Fibroblast of skin of right quadriceps (primary cell): ENCODE measurements around the gene CITED4.

ENCODE experiments used
- DNase-seq: peaks from one replicate; pipeline ENCODE4 v3.0.0-alpha.2; 2013

The CITED4 gene

DNA sequence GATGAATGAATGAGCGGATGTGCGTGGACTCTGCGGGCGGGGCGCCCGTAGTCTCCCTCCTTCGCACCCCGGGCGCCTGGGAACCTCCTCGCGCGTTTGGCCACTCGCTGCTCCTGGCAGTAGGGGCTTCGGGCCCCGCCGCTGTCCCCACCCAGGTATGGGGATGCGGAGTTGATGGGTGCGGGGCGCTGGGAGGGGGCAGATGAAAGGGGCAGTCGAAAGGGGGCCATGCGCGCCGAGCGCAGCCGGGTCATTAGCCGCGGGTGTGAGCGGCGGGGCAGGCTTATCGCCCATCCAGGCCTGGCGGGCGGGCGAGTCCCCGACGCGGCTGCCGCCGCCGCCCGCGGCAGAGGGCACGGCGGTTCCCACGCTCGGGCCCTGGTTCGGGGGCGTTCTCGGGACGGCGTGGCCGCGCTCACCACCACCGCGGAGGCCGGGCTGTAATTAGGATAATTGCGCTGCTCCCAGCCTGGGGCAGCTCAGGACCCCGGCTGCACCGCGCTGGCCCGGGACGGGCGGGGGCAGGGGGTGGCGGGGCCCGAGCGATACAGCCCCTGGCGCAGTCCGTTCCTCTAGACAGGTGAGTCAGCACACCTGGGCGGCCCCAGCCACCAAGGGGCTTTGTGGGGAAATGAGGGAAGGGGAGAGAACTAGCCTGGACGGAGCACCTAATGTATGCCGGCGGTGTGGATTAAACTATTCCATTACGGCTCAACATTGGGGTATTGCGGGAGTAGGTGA is 22.1 kb upstream of the CITED4 start:
- no peak for DNase-seq

DNA sequence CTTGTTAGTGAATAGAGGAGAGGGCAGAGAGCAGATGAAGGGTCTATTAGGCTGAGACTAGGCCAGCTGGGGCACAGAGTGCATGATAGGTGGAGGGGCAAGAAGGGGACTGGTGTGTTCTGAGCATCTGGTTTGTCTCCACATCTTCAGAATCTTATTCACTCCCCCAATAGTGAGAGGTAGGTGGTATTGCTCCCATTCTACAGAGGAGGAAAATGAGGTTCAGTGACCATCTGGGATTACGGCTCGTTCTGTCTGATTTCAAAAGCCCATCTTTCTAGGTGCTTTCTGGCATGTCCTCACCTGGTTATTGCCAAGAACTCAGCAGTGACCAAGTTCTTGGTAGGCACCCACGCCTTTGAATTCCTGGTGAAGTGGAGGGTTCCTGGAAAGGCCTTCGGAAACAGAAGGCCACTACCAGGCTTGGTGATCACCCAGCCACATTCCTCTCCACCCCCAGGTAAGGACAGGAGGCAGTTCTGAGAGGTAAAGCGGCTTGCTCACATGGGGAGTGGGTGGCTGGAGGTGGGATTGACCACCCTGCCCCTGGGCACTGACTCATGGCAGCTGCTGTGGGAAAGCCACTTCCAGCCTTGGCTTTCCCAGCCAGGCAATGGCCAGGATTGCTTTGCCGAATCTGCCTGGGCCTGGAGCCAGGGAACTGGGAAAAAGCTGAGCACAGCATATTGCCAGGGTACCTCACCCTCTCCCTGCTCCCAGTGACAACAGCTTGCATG is 18.8 kb upstream of the CITED4 start:
- DNase-seq = no peak

DNA sequence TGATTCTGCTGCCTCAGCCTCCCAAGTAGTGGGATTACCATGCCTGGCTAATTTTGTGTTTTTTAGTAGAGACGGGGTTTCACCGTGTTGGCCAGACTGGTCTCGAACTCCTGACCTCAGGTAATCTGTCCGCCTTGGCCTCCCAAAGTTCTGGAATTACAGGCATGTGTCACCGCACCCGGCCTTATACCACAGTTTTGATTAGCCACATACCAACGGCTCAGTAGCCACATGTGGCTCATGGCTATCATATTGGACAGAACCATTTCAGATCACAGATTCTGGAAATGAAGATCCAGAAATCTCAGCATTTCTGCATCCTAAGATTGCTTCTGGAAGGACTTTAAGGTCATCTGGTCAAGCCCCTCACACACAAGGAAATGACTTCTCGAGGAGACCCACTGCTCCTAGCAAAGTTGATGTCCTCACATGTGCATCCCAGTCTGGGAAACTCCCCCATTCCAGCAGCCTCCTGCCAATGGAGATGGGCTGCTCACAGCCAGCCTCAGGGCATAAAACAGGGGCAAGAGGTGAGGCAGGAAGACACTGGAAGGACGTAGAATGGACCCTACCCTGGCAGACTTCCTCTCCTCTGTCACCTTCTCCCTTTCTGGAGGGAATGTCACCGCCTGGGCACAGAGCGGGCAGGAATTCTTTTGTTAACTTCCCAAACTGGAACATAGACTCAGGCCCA is 17.5 kb upstream of the CITED4 start:
- DNase-seq = no peak

DNA sequence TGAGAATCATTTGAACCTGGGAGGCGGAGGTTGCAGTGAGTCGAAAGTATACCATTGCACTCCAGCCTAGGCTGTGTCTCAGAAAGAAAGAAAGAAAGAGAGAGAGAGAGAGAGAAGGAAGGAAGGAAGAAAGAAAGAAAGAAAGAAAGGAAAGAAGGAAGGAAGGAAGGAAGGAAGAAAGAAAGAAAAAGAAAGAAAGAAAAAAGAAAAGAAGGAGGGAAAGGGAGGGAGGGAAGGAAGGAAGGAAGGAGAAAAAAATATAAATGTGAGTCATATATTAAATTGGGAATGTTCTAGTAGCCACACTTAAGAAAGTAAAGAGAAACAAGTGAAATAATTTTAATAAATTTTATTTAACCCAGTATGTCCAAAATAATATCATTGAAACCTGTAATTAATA is 16.7 kb upstream of the CITED4 start:
- no peak for DNase-seq

DNA sequence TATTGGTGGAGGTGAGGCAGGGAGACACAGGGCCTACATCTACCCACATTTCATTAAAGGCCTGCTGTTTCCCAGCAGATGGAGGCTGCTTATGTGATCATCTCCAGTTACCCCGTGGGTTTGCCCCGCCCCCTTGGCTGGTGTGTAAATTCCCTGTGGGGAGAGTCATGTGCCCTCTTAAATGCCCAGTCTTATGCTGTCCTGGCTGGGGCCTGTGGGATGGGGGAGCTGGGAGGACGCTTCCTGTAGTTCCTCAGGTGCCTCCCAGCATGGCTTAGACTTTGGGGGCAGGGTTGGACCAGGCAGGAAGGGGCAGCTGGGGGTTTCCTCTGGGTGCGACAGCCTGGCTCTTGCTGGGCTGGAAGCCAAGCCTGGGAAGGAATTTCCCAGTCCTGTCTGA is 15.5 kb upstream of the CITED4 start:
- DNase-seq = peak; percentile 80

DNA sequence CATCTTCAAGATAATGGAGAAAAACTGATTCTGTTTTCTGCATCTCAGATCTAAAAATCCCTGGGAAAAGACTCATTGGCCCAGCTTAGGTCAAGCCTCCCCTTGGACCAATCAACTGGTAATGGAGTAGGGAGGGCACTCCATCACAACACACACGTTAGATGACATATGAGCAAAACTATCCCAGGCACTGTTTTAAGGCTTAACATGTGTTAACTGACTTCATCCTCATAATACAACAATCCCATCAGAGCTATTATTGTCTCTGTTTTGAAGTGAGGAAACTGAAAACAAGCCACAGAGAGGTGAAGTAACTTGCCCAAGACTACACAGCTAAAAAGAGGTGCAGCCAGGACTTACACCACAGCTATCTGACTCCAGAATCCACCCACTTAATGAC is 14.7 kb upstream of the CITED4 start:
- DNase-seq = peak; percentile 28

DNA sequence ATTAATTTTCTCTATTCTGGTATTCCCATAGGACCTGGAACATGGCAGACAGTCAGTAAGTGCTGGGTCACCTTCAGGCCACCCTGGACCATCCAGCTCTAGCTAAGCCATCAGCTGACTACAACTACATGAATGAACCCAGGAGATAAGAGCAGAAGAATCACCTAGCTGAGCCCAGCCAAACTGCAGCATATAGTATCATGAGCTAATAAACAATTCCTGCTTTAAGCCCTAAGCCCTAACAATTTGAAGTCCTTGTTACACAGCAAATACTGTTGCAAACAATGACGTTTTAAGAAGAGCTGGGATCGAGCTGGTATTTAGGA is 14.2 kb upstream of the CITED4 start:
- DNase-seq = no peak

DNA sequence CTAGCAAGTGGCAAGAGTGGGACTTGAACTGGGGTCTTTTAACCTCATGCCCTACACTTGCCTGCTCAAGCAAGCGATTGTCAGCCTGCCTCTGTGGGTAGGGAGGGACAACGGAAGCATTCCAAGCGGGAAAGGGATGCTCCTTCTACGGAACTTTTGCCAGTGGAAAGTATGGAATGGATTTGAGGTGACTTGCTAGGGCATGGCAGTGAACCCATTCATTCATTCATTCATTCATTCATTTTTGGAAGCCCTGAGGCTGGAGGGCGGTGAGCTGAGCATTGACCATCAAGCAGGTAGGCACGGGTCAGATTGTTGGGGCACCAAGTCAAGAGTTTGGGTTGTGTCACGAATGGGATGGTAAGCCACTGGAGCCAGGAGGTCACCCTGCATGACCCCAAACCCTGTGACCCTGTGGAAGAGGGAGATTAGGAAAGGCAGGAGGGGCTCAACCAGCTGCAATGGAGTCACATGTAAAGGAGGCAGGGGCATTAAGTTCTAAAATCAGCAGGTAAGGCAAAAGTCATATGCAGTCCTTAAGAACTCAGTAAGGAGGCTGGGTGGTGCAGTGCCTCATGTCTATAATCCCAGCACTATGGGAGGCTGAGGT is 11.8 kb upstream of the CITED4 start:
- no peak for DNase-seq

DNA sequence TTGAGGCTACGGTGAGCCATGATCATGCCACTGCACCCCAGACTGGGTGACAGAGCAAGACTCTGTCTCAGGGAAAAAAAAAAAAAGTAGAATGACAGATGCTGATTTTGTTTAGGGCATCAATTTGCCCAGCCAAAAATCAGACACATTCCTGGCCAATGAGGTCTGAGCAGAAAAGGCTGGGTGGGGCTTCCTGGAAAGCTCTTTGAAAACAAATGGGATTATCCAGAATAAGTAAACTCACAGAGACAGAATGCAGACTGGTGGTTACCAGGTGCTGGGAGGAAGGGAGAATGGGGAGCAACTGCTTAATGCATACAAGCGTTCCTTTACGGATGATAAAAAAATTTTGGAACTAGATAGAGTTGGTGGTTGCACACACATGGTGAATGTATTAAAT is 10.1 kb upstream of the CITED4 start:
- DNase-seq = peak; percentile 36

DNA sequence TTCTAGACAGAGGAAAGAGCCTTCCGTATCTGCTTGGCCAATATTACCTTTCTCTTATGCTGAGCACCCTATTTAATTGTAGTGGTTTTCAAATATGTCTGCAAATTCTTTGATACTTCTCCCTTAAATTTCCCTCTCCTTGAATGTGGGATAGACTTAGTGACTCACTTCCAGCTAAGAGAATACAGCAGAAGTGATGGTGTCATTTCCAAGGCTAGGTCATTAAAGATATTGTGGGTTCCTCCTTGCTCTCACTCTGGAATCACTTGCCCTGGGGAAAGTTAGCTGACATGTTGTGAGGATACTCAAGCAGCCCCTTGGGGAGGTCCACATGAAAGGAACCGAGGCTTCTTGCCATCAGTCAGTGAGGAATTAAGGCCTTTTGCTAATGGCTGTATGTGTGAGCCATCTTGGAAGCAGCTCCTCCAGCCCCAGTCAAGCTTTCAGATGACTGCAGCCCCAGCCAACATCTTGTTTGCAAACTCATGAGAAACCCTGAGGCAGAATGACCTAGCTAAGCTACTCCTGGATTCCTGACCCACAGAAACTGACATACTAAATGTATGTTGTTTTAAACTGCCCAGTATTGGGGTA is 8.1 kb upstream of the CITED4 start:
- peak; percentile 25 for DNase-seq

DNA sequence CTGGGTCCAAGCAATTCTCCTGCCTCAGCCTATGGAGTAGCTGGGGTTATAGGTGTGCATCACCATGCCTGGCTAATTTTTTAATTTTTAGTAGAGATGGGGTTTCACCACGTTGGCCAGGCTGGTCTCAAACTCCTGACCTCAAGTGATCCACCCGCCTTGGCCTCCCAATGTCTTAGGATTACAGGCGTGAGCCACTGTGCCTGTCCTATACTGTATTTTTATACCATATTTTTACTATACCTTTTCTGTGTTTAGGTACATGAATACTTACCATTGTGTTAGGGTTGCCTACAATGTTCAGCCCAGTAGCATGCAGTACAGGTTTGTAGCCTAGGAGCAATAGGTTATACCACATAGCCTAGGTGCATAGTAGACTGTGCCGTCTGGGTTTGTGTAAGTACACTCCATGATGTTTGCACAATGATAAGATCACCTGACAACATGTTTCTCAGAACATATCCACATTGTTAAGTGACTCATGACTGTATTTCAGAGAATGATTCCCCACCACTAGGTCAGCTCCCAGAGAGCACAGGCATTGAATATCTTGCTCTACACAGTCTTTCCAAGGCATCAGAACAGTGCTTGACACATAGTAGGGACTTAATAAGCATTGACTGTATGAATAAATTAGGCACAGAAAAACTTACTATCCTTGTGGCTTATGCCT is 6.0 kb upstream of the CITED4 start:
- DNase-seq = peak; percentile 52

DNA sequence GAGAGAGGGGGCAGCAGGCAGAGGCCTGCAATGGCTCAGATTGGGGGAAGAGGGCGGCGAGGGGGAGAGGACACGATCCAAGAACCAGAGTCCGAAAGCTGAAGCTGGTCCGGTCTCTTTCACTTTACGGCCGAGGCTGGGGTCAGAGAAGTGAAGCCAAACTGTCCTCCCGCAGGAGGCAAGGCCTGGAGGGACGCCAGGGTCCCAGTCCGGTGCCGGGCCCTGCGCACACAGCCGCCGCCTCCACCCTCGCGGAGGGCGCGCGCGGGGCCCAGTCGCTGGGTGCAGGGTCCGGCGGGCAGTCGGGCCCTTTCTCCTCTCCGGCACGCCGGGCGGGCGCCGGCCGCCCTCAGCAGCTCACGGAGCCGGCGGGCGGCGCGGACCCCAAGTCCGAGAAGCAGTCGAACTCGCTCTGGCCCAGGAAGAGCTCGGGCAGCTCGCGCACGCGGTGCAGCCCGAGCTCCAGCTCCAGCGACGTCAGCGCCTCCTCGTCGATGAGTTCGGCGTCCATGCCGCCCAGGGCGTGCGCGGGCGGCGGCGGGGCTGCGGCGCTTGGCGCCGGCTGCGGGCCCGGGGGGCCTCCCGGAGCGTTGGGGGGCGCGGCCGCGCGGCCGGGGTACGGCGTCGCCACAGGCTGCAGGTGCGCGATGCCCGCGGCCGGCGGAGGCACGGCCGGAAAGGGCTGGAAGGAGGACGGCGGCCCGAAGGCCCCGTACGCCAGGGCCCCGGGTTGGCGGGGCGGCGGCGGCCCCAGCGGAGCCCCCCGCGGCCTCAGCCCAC is 749 bp downstream of the CITED4 start:
- no peak for DNase-seq

DNA sequence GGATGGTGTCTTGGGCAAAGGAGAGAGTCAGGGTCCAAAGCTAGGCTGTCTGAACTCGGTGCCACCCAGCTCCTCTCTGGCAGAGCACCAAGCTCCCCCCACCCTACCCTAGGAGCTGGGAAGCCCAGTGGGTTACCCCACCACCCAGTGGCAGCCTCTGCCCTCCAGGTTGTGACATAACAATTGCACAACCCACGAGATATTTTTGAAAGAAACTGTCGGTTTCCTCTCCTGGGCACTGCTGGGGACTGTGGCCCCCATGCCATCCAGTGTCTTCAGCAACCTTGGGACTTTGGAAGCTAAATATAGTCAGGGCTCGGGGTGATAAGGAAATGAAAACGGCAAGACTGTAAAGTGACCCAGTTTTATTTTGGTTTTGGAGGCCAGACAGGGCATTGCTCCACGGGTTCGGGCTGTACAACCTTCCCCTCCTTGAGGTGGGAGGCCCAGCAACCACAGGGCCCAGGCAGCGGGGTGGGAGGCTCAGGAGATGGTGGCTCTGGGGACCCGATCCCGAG is 1.4 kb downstream of the CITED4 start:
- no peak for DNase-seq

DNA sequence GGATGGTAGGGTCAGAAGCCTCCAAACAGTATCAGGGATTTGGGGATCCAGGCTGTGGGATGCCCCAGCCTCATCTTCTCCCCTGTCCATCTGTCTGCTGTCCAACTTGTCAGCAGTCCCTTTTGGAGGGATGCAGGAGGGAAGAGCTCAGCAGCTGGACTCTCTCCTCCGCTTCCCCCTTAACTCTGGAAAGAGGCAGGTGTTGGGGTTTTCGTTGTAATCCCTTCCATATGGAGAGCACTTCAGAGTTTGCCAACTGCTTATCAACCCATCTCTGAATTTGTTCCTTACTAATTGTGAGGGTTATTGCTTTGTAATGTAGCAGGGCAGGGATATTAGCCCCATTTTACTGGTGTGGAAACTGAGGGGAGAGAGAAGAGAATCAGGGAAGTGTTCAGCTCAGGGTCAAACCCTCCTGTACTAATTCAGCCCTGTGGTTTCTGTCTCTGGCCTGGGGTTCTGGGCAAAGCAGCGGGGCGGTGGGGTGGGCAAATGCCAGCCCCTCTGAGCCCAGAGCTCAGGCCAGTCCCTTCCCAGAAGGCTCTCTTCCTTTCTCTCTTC is 3.2 kb downstream of the CITED4 start:
- no peak for DNase-seq

DNA sequence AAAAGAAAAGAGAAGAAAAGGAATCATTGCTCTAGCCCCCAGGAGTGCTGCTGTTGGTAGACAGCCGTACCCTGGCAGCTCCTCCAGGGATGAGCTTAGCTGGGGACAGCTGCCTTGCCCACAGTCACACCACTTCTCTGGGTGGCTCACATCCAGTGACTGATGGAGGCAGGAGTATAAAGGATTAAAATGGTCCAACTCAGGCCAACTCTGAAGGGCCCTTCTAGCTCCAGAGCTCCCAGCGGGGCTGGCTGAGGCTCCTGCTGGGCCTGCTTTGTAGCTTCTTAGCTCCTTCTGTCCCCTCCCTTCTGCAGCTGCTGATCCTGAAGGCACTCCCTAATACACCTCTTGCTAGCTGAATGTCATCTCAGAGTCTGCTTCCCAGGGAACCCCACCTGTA is 4.4 kb downstream of the CITED4 start:
- no peak for DNase-seq

DNA sequence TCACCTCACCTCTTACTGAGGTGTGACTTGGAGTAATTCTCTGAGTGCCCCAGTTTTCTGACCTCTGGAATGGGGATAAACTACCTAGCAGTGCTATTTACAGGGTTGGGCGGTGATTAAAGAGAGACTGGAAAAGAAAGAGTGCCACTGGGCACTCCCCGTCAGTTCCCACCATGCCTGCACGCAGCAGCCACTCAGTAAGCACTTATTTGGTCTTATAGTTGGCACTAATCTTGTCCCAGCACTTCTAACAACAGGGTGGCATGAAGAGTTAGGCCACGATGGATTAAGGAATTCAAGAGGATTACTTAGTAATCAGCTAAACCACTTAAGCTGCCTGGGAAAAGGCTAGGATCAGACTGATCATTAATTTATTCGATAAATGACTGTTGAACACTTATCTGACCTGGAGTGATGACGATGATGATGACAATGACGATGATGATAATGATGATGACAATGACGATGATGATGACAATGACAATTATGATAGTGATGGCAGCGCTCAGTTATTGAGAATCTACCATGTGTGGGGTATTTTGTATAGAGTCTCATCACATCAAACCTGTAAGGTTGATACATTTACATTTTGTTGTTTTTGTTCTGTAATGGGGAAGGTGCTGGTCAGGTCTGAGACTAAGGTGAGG is 5.4 kb downstream of the CITED4 start:
- no peak for DNase-seq

DNA sequence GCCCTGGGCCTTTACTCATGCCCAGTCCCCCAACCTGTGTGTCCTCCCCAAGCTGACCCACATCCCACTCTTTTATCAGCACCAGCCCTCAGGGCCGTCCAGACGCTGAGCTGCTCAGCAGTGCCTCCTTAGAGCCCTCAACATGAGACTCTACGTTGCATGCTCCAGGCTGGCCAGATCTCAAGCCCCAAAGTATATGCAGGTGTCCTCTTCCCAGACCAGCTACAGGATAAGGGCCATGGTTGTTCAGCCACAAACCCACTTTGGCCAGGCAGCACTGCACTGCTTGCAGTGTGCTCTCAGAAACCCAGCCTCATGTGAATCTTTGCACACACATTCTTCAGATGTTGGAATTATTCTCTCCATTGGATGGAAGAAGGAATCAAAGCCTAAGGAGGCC is 6.0 kb downstream of the CITED4 start:
- no peak for DNase-seq

DNA sequence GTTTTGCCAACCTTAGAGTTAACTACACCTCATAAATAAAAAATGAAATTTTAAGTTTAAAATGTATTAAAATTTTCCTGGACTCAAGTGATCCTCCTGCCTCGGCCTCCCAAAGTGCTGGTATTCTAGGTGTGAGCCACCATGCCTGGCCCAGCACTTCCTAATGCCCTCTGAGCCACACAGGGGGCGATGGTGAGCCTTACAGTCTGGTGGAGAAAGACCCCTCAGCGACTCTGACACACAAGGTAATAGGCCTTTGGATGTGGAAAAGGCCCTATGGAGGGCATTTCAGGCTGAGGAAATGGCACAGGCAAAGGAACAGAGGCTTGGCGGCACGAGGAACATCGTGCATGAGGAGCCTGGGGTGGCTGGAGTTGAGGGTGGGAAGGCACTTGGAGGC is 6.7 kb downstream of the CITED4 start:
- no peak for DNase-seq

DNA sequence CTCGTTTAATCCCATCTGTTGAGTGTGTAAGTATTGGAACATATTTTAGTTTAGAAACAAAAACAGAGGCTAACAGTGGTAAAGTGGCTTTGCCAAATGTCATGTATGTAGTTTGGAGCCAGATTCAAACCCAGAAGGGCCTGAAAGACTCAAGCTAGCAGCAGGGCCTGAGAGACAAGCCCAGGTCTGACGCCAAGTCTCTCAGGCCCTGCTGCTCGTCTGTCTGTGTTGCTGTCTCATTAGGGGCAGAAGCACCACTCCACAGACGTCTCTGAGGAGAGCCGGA is 8.3 kb downstream of the CITED4 start:
- no peak for DNase-seq

DNA sequence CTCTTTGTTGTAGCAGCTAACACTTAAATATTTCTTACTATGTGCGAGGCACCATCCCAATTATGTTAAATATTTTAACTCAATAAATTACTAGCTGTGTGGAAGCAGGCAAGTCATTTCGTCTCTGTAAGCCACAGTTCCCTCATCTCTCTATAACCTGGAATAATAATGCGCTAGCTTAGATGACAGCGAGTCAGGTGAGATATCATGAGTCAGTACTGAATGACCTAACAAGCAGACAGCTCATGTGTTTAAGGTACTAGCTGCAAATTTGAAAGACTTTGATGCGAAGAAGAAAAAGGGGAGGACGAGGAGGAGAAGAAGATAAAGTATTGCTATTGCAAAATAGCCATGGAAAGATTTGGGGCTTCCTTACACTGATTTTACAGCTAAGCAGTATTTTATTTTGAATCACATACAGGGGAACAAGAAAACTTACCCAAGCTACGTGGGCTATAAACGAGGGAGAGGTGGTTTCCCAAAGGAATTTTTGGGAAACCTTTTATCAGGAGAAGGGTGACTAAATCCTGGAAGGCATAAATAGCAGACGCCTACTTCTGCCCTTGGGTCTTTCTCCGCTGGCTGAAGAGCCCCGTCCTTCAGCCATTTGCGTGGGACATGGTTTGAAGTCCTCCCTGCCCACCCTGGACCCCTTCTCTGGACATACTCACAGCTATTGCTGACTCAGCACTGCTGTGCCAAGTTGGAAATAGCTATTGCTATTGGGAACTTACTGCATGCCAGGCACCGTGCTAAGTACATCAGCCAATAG is 8.9 kb downstream of the CITED4 start:
- DNase-seq = no peak
